Stimulated activated CD4-positive, alpha-beta T cell treated with anti-CD3 and anti-CD28 coated beads, TNF-alpha, amount 100 ng/mL, for 4 hours (primary cell): ENCODE data around the gene BTNL8.
"Not testable (repeated sequence)": the region's sequence is repeated elsewhere in the genome, so short reads cannot be mapped to it uniquely, and the experiment has no call there.

Experiments used
- DNase-seq, 3 experiments: peaks; one replicate each; pipeline ENCODE4 v3.0.0-alpha.2; 2020; ENCODE audit warnings: low read depth in 3 of 3

The BTNL8 gene

DNA sequence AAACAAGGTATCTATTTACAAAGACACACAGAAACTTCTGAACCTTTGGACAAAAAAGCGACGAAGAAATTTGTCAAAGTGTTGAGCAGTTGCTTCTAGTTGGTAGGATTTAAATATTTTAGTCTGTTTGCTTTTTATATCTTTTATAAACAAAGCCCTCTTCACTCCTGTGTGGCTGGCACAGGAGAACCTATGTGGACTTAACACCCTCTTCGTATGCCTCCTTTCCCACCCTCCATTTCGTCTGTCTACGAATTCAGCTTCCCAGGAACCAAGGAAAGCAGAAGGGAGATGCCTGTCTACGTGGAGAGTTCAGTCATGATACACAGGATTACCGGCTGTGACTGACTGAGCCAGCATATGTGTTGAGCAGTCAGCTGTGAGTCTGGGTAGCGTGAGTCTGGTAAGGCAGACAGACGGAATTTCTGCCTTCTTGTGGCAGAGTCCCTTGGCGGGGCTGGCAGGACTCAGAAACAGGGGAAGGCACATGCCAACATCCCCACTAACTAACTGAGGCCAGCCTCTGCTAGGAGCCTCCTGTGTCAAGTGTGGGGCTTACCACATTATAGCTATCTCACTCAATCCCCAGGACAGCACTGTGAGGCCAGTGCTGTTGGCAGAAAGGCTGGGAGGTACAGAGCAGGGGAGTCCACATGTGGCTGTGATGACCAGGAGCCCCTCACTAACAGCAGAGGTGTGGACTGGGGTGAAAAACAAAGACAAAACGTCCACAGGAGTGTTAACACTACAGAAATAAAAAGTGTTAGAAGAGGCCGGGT lies 24.0 kb upstream of the BTNL8 start:
- no peak for DNase-seq

GRCh38 chr5:180875860-180876426 lies 23.0 kb upstream of the BTNL8 start:
- no peak for DNase-seq

DNA sequence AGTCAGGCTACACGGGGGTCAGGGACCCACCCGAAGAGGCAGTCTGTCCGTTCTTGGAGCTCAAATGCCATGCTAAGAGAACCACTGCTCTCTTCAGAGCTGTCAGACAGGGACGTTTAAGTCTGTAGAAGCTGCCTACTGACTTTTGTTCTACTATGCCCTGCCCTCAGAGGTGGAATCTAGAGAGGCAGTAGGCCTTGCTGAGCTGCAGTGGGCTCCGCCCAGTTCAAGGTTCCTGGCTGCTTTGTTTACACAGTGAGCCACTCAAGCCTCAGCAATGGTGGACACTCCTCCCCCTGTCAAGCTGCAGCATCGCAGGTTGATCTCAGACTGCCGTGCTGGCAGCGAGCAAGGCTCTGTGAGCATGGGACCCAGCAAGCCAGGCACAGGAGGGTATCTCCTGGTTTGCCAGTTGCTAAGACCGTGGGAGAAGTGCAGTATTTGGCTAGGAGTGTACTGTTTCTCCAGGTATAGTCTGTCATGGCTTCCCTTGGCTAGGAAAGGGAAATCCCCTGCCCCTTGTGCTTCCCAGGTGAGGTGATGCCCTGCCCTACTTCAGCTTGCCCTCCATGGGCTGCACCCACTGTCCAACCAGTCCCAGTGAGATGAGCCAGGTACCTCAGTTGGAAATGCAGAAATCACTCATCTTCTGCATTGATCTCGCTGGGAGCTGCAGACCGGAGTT lies 13.0 kb upstream of the BTNL8 start:
- not testable (repeated sequence) for DNase-seq

GRCh38 chr5:180889381-180889780 lies 9.6 kb upstream of the BTNL8 start:
- DNase-seq, result no peak

DNA sequence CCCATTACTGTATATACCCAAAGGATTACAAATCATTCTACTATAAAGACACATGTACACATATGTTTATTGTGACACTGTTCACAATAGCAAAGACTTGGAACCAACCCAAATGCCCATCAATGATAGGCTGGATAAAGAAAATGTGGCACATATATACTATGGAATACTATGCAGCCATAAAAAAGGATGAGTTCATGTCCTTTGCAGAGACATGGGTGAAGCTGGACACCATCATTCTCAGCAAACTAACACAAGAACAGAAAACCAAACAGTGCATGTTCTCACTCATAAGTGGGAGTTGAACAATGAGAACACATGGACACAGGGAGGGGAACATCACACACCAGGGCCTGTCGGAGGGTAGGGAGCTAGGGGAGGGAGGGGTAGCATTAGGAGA lies 3.6 kb upstream of the BTNL8 start:
- DNase-seq, result not testable (repeated sequence)

- no peak for DNase-seq
Measured at GRCh38 chr5:180900178-180900577, 1.2 kb downstream of the BTNL8 start.

DNA sequence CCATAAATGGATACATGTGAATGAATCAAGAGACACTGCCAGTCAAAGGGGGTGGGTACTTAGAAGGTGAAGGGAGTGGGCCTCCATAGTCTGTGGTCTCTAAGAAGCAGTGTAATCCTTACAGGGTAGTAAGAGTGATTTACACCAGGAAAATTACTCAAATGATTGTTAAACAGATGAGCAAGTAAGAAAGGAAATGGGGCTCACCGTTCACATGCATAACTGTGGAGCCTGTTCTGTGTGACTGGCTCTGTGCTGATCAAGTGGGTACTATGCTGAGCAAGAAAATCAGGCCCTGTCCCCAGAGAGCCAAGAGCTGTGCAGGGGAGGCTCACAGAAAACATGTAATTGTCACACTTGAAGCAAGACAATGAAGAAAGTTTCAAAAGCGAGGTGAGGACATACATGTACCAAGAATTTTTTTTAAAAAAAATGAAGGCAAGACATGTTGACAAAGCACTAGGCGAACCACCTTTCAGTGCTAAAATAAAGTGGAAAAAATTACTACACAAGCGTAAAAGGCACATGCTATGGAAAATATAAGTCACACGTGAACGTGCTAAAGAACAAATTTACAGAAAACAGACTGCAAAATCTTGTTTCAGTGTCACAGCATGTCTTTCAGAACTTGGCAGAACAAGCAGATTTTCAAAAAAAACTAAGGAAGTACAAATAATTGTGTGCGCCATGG lies 2.5 kb downstream of the BTNL8 start:
- DNase-seq, result no peak

DNA sequence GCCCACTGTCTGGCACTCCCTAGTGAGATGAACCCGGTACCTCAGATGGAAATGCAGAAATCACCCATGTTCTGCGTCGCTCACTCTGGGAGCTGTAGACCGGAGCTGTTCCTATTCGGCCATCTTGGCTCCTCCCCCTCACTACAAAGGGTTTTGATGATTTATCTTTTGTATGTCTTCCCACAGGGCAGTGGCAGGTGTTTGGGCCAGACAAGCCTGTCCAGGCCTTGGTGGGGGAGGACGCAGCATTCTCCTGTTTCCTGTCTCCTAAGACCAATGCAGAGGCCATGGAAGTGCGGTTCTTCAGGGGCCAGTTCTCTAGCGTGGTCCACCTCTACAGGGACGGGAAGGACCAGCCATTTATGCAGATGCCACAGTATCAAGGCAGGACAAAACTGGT lies 9.4 kb downstream of the BTNL8 start:
- no peak for DNase-seq

DNA sequence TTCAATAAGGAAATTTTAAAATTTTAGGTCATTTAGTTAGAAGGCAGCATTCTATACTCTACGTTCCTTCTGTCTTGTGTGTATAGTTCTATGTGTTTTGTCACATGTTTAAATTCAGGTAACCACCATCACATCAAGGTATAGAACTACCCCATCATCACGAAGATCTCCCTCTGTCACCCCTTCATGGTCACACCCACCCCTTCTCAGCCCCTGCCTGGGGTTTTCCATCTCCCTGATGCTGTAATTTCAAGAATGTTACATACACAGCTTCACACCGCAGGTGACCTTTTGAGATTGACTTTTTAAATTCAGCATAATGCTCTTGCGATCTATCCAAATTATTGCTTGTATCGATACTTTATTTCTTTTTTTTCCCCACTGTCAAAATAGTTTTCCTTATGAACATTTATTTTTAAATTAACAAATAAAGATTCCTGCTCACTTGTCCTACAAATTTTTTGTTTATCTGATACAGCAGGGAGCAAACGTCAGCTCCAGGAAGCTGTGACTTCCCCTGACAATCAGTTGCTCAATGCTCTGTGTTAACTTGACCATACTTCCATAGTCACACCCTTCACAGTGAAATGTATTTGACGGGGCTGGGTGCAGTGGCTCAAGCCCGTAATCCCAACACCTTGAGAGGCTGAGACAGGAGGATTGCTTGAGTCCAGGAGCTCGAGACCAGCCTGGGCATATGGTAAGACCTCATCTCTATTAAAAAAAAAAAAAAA lies 10.2 kb downstream of the BTNL8 start:
- DNase-seq, result no peak

- no peak for DNase-seq
Measured at GRCh38 chr5:180909782-180910181, 10.8 kb downstream of the BTNL8 start.

GRCh38 chr5:180910182-180910581 lies 11.2 kb downstream of the BTNL8 start:
- no peak for DNase-seq

GRCh38 chr5:180910735-180911134 lies 11.8 kb downstream of the BTNL8 start:
- DNase-seq, result no peak

DNA sequence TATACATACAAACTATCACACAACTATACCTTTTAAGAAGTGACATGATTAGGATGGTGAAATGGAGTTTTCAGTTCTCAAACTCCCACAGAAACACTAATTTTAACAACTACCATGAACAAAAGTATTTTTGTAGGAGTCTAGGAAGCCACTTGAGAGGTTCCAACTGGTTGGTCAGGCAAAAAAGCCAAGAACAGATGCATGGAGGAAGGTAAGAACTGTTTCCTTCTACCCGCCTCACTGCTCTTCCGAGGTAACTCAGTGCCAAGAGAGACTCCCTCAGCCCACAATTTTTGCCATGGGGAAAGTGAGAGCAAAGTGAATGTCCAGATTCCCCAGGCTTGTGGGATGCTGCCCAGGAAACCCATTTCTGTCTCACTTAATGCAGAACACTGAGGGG lies 15.7 kb downstream of the BTNL8 start:
- DNase-seq, result no peak

GRCh38 chr5:180915924-180916323 lies 17.0 kb downstream of the BTNL8 start:
- DNase-seq, result no peak

- DNase-seq, result no peak
Measured at GRCh38 chr5:180918380-180918779, 19.4 kb downstream of the BTNL8 start.

DNA sequence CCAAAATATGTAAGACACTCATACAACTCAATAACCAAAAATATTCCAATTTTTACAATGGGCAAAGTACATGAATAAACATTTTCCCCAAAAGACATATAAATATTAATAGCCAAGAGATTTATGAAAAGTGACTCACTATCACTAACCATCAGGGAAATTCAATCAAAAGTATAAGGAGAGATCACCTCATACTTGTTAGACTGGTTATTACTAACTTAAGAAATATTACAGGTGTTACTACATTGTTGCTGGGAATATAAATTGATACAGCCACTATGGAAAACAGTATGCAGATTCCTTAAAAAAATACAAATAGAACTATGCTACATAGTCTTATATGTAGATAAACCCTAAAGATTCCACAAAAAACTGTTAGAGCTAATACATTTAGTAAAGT lies 21.8 kb downstream of the BTNL8 start:
- no peak for DNase-seq

DNA sequence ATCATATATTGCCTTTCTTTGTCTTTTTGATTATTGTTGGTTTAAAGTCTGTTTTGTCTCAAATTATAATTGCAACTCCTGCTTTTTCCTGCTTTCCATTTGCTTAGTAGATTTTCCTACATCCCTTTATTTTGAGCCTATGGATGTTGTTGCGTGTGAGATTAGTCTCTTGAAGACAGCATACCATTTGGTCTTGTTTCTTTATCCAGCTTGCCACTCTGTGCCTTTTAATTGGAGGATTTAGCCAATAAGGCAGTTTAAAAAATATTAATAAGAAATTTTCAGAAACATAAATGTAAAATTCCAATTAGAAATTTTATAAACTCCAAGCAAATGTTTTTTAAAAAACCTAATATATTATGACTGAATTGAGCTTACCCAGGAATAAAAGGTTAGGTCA lies 24.0 kb downstream of the BTNL8 start:
- DNase-seq, result no peak

GRCh38 chr5:180932660-180933059 lies 33.7 kb downstream of the BTNL8 start:
- DNase-seq, result no peak

- no peak for DNase-seq
Measured at GRCh38 chr5:180935203-180935602, 36.2 kb downstream of the BTNL8 start.

- no peak for DNase-seq
Measured at GRCh38 chr5:180938294-180938693, 39.3 kb downstream of the BTNL8 start.

GRCh38 chr5:180950291-180950949 lies 51.5 kb downstream of the BTNL8 start:
- DNase-seq, result no peak
